Uterus (tissue), 2 donors: ENCODE measurements around the gene SBF2.

ENCODE experiments used
- POLR2A ChIP-seq, 2 donors: fragments of 450-650 bp; IDR thresholded peaks; one replicate each; pipeline ENCODE4 v1.6.1; 2016; ENCODE audit warnings: antibody characterized with exemption in 2 of 2, mild to moderate bottlenecking in 1 of 2, moderate library complexity in 1 of 2
- TF ChIP-seq, protein P1 (sequence below), 4 experiments: fragments of 200-600 bp in 2 of 4; fragments of 450-650 bp in 2 of 4; sonication (generic) in 2 of 4; IDR thresholded peaks; one replicate each; pipeline ENCODE4 v1.5.1; 2016 to 2019; ENCODE audit warnings: antibody characterized with exemption in 4 of 4, mild to moderate bottlenecking in 2 of 4, moderate library complexity in 1 of 4

- TF ChIP-seq, protein P1, sequence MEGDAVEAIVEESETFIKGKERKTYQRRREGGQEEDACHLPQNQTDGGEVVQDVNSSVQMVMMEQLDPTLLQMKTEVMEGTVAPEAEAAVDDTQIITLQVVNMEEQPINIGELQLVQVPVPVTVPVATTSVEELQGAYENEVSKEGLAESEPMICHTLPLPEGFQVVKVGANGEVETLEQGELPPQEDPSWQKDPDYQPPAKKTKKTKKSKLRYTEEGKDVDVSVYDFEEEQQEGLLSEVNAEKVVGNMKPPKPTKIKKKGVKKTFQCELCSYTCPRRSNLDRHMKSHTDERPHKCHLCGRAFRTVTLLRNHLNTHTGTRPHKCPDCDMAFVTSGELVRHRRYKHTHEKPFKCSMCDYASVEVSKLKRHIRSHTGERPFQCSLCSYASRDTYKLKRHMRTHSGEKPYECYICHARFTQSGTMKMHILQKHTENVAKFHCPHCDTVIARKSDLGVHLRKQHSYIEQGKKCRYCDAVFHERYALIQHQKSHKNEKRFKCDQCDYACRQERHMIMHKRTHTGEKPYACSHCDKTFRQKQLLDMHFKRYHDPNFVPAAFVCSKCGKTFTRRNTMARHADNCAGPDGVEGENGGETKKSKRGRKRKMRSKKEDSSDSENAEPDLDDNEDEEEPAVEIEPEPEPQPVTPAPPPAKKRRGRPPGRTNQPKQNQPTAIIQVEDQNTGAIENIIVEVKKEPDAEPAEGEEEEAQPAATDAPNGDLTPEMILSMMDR (IDR thresholded peaks at IDR 0.05), result no peak
- TF ChIP-seq POLR2A (IDR thresholded peaks at IDR 0.05), result no peak
Observed at GRCh38 chr11:10328314-10329098, 34.5 kb upstream of the SBF2 start.
